Measurements from ENCODE around the gene MAPKAPK5.
"Not testable (repeated sequence)": the region's sequence is repeated elsewhere in the genome, so short reads cannot be mapped to it uniquely, and the experiment has no call there.

Gene MAPKAPK5

GRCh38 chr12:111886662-111887545, 44.9 kb downstream of the MAPKAPK5 start:
- no peak for DNase-seq (ENCODE audit: low read depth, low spot score)

GRCh38 chr12:111887926-111888745, 46.1 kb downstream of the MAPKAPK5 start:
- DNase-seq (ENCODE audit: low read depth, low spot score) = no peak

- no peak for DNase-seq (ENCODE audit: low read depth, low spot score)
Measured at GRCh38 chr12:111893287-111893686, 51.3 kb downstream of the MAPKAPK5 start.

GRCh38 chr12:111894556-111894955, 52.5 kb downstream of the MAPKAPK5 start:
- no peak for DNase-seq (ENCODE audit: low read depth, low spot score)

GRCh38 chr12:111901182-111901581, 59.2 kb downstream of the MAPKAPK5 start:
- DNase-seq (ENCODE audit: low read depth, low spot score) = no peak

GRCh38 chr12:111904446-111904975, 62.5 kb downstream of the MAPKAPK5 start:
- no peak for DNase-seq (ENCODE audit: low read depth, low spot score)

- no peak for DNase-seq (ENCODE audit: low read depth, low spot score)
Measured at GRCh38 chr12:111905502-111905901, 63.5 kb downstream of the MAPKAPK5 start.

- no peak for DNase-seq (ENCODE audit: low read depth, low spot score)
Measured at GRCh38 chr12:111907740-111908139, 65.7 kb downstream of the MAPKAPK5 start.

GRCh38 chr12:111925171-111925570, 83.1 kb downstream of the MAPKAPK5 start:
- DNase-seq (ENCODE audit: low read depth, low spot score) = no peak

GRCh38 chr12:111926631-111927030, 84.6 kb downstream of the MAPKAPK5 start:
- DNase-seq (ENCODE audit: low read depth, low spot score) = no peak

GRCh38 chr12:111927346-111927745, 85.3 kb downstream of the MAPKAPK5 start:
- DNase-seq (ENCODE audit: low read depth, low spot score) = no peak

GRCh38 chr12:111932241-111932640, 90.2 kb downstream of the MAPKAPK5 start:
- no peak for DNase-seq (ENCODE audit: low read depth, low spot score)

- no peak for DNase-seq (ENCODE audit: low read depth, low spot score)
Measured at GRCh38 chr12:111936869-111937268, 94.8 kb downstream of the MAPKAPK5 start.

GRCh38 chr12:111937429-111937828, 95.4 kb downstream of the MAPKAPK5 start:
- no peak for DNase-seq (ENCODE audit: low read depth, low spot score)

- no peak for DNase-seq (ENCODE audit: low read depth, low spot score)
Measured at GRCh38 chr12:111942557-111942956, 100.5 kb downstream of the MAPKAPK5 start.

- no peak for DNase-seq (ENCODE audit: low read depth, low spot score)
Measured at GRCh38 chr12:111943929-111944328, 101.9 kb downstream of the MAPKAPK5 start.

GRCh38 chr12:111950961-111951676, 109.1 kb downstream of the MAPKAPK5 start:
- DNase-seq (ENCODE audit: low read depth, low spot score) = not testable (repeated sequence)
